HepG2 (cell line): Measurements from ENCODE around the gene PRSS50.

Source experiments
- FOXM1 ChIP-seq: sonication (generic); formaldehyde crosslinking; IDR thresholded peaks from 2 replicates; pipeline ENCODE4 v1.5.0; 2020; ENCODE audit warnings: missing genetic modification reagents
- GLI4 ChIP-seq: sonication (generic); formaldehyde crosslinking; IDR thresholded peaks from 2 replicates; pipeline ENCODE4 v1.5.1; 2020; ENCODE audit warnings: missing genetic modification reagents, mild to moderate bottlenecking, moderate library complexity, borderline replicate concordance
- ZNF253 ChIP-seq: sonication (generic); formaldehyde crosslinking; IDR thresholded peaks from 2 replicates; pipeline ENCODE4 v1.8.0; 2022; ENCODE audit warnings: mild to moderate bottlenecking, missing genetic modification reagents, borderline replicate concordance

DNA sequence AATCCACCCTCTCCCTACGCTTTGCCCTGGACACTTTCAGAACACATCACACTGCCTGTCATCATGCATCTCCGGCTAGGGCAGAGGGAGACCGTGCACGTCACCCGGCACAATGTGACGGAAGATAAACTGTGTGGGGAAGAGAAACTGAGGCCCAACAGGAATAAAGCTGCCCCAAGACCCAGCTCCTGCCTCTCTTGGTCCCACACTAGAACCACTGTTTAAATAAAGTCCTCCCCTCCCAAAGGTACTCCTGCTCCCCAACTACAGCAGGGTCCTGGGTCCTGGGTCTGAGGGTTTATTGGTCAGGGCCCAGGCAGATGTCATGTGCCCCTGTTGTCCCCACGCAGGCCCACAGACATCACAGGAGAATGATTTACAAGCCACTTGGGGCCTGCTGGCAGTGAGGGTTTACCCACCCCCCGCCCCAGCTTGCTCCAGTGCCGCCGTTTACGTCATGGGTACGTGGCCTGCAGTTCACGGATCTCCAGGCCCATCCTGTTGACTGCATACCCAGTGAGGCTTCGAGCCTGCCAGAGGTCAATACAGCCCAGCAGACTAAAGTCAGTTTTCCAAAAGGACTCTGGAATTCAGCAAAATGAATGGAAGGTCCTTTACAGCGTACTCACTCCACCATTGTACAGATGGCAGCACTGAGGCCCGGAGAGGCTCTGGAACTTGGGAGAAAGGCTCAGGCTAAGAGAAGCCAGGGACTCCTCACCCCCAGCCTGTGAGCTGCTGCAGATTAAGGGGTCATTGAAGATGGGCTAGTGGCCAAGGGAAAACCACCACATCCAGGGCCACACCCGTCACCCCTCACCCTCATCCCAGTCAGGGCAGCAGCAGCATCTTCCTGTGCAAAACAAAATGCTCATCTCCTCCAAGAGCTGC is 47.4 kb downstream of the PRSS50 start:
- TF ChIP-seq GLI4 (CRISPR knock-in tag) (no peak), FOXM1 (CRISPR knock-in tag) (no peak), ZNF253 (CRISPR knock-in tag) (no peak)
